A673 (cell line): ENCODE data around the gene AIF1. TPM values are rescaled to one million over a fixed set of nuclear protein-coding genes. Genes with fewer than 3 reads are reported as not detected.

Source experiments
- BruUV-seq: library from RNA; stranded (reverse); fragments of 400-500 nt; replicated peaks from 2 replicates; lab custom pipeline; 2021; lab: Mats Ljungman, UMichigan
- CTCF ChIA-PET: fragments of 300-600 bp; sonication (Branson Sonifier 250); formaldehyde crosslinking; loops from one replicate; lab custom pipeline; 2022; ENCODE audit warnings: antibody characterized with exemption; lab: Charles Lee
- POLR2A ChIA-PET: fragments of 300-600 bp; sonication (Branson Sonifier 250); formaldehyde crosslinking; loops from one replicate; lab custom pipeline; 2022; ENCODE audit warnings: antibody characterized with exemption; ENCODE audit not compliant: low non-redundant PET; lab: Charles Lee
- DNase-seq: peaks from one replicate; pipeline ENCODE4 v3.0.0-alpha.2; 2015; ENCODE audit warnings: low spot score
- H3K27ac ChIP-seq: fragments of 200-600 bp; sonication (generic); 2 replicates; pipeline ENCODE4 v1.5.1; 2016; ENCODE audit warnings: mixed run types, low read depth, mild to moderate bottlenecking, mixed read lengths, antibody characterized with exemption, low read length; ENCODE audit not compliant: poor library complexity, severe bottlenecking
- H3K27me3 ChIP-seq: fragments of 200-600 bp; sonication (generic); replicated peaks from 2 replicates; pipeline ENCODE4 v1.6.1; 2017; ENCODE audit warnings: mixed run types, low read depth, mild to moderate bottlenecking, mixed read lengths, antibody characterized with exemption, low read length; ENCODE audit not compliant: insufficient read depth, poor library complexity
- H3K36me3 ChIP-seq: fragments of 200-600 bp; sonication (generic); 2 replicates; pipeline ENCODE4 v1.6.1; 2016; ENCODE audit warnings: mixed run types, mild to moderate bottlenecking, mixed read lengths, antibody characterized with exemption, low read length; ENCODE audit not compliant: insufficient read depth, poor library complexity, severe bottlenecking
- H3K4me1 ChIP-seq: fragments of 200-600 bp; sonication (generic); 2 replicates; pipeline ENCODE4 v1.6.1; 2017; ENCODE audit warnings: mixed run types, mild to moderate bottlenecking, mixed read lengths, antibody characterized with exemption, low read length; ENCODE audit not compliant: insufficient read depth, poor library complexity, severe bottlenecking
- H3K4me3 ChIP-seq: fragments of 200-600 bp; sonication (generic); 2 replicates; pipeline ENCODE4 v1.5.1; 2016; ENCODE audit warnings: low read depth, mixed run types, mild to moderate bottlenecking, mixed read lengths, low read length; ENCODE audit not compliant: poor library complexity, severe bottlenecking
- H3K9me3 ChIP-seq: fragments of 200-600 bp; sonication (generic); 2 replicates; pipeline ENCODE4 v1.6.1; 2016; ENCODE audit warnings: mixed run types, low read depth, mild to moderate bottlenecking, mixed read lengths, antibody characterized with exemption, low read length; ENCODE audit not compliant: poor library complexity, severe bottlenecking
- EZH2 ChIP-seq: fragments of 200-600 bp; sonication (generic); IDR thresholded peaks from 2 replicates; pipeline ENCODE4 v1.6.1; 2017; ENCODE audit warnings: borderline replicate concordance, low read depth, mild to moderate bottlenecking, mixed read lengths, antibody characterized with exemption, low read length; ENCODE audit not compliant: poor library complexity, severe bottlenecking
- intact Hi-C: fragments of 100-400 bp; cut with micrococcal nuclease; formaldehyde crosslinking; loops from one replicate; pipeline ENCODE4 v1.10.0; 2022; ENCODE audit not compliant: unreplicated experiment
- total RNA-seq: library from RNA; stranded (reverse); gene quantifications from 2 replicates; pipeline ENCODE4 v1.2.3, GENCODE V29; 2021
- TF ChIP-seq, protein P1 (sequence below): fragments of 300-800, 200-600 bp; sonication (generic); conservative IDR thresholded peaks from 2 replicates; pipeline ENCODE4 v1.5.1; 2017; ENCODE audit warnings: low read depth, mild to moderate bottlenecking, antibody characterized with exemption, low read length, moderate library complexity, mixed read lengths

AIF1 gene
- total RNA-seq, 1 experiment from 2014 or later, result 0.64 TPM

DNA sequence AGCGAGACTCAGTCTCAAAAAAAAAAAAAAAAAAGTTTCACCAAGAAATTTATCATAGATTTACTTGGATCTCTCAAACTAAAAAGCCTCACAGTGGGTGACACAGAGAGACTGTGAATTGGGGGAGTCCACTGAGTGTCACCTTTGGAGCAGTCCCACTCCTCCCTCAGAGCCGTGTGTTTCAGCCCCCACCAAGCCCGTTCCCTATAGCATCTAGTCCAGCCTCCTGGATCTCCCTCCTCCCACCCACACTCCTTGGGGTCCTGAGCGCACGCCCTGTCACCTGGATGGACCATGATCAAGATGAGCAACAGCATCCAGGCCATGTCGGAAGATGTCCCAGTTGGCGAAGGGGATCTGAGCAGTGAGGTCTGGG is 22.6 kb upstream of the AIF1 start:
- intact Hi-C loops, result no loop called here
- BruUV-seq, result no TSS peak
- Histone ChIP-seq H3K36me3 (no peaks in the 10 kb centered on the region), H3K9me3 (no peaks in the 10 kb centered on the region), H3K27me3 (no peaks in the 10 kb centered on the region), H3K4me3 (no peak overlapping the region), H3K4me1 (no peaks in the 10 kb centered on the region), H3K27ac (no peak overlapping the region)
- no peak for DNase-seq
- no peak for TF ChIP-seq EZH2
- TF ChIP-seq, protein P1, sequence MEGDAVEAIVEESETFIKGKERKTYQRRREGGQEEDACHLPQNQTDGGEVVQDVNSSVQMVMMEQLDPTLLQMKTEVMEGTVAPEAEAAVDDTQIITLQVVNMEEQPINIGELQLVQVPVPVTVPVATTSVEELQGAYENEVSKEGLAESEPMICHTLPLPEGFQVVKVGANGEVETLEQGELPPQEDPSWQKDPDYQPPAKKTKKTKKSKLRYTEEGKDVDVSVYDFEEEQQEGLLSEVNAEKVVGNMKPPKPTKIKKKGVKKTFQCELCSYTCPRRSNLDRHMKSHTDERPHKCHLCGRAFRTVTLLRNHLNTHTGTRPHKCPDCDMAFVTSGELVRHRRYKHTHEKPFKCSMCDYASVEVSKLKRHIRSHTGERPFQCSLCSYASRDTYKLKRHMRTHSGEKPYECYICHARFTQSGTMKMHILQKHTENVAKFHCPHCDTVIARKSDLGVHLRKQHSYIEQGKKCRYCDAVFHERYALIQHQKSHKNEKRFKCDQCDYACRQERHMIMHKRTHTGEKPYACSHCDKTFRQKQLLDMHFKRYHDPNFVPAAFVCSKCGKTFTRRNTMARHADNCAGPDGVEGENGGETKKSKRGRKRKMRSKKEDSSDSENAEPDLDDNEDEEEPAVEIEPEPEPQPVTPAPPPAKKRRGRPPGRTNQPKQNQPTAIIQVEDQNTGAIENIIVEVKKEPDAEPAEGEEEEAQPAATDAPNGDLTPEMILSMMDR, result no peak
- ChIA-PET CTCF (no interaction called here), POLR2A (no interaction called here)

DNA sequence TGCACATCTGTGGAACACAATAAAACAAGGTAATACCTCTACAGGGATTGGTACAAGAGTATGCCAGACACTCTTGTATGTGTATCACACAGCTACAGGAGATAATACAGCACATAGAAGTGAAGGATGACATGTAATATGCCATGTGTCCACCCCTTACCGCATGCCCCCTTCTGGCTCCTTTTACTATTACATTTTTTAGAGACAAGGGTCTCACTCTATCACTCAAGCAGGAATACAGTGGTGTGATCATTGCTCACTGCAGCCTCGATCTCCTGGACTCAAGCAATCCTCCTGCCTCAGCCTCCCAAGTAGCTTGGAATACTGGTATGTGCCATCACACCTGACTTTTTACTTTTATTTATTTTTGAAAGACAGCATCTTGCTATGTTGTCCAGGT is 18.0 kb upstream of the AIF1 start:
- TF ChIP-seq, protein P1, result peak; percentile 57
- no peak for TF ChIP-seq EZH2
- Histone ChIP-seq H3K4me3 (no peak overlapping the region), H3K4me1 (no peaks in the 10 kb centered on the region), H3K27ac (no peak overlapping the region), H3K27me3 (no peaks in the 10 kb centered on the region), H3K9me3 (no peaks in the 10 kb centered on the region), H3K36me3 (no peaks in the 10 kb centered on the region)
- intact Hi-C loops, result loop anchor here (2.0 kb wide), 1 partner anchor 14 kb away; the partner anchor contains the start of gene LTB
- BruUV-seq, result no TSS peak
- ChIA-PET POLR2A (no interaction called here), CTCF (interaction anchor here (1.1 to 3.6 kb wide), 7 partner anchors 17 to 104 kb away, joined by 3 to 30 read pairs (median 4); partner anchors contain the start of genes ATP6V1G2, C6orf47 and NFKBIL1)
- peak; percentile 75 for DNase-seq

DNA sequence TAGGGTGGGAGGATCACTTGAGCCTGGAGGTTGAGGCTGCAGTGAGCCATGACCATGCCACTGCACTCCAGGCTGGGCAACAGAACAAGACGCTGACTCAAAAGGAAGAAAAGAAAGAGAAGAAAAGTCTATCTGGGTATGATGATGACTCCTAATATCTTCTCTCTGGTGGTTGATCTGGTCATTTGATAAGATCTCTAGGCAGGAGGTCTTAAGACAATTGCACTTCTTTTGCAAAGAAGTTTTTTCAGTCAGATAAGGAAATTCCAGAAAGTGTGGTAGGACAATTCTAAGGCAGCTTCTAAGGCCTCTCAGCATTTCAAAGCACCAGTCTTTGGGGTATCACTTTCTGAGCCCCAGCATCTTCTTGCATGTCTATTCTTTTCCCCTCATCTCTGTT is 7.7 kb upstream of the AIF1 start:
- no TSS peak for BruUV-seq
- H3K4me3 ChIP-seq, result no peak overlapping the region
- intact Hi-C loops, result no loop called here
- no peak for DNase-seq
- H3K4me1 ChIP-seq, result no peaks in the 10 kb centered on the region
- no peak overlapping the region for H3K27ac ChIP-seq
- CTCF ChIA-PET, result no interaction called here
- H3K36me3 ChIP-seq, result no peaks in the 10 kb centered on the region
- no peaks in the 10 kb centered on the region for H3K27me3 ChIP-seq
- POLR2A ChIA-PET, result no interaction called here
- no peaks in the 10 kb centered on the region for H3K9me3 ChIP-seq
- no peak for TF ChIP-seq EZH2
- TF ChIP-seq, protein P1, result no peak
